ENCODE measurements around the gene SERGEF.

GRCh38 chr11:17810746-17811145, 202.1 kb downstream of the SERGEF start:
- no peak for TF ChIP-seq POLR2AphosphoS5 (IDR thresholded peaks at IDR 0.05; ENCODE audit: low read depth, low read length)
- TF ChIP-seq SPI1 (IDR thresholded peaks at IDR 0.05; ENCODE audit: low read depth, low read length), result no peak
- TF ChIP-seq POLR2A (IDR thresholded peaks at IDR 0.05; ENCODE audit: low read depth, low read length), result no peak
- no peak for TF ChIP-seq TAF1 (IDR thresholded peaks at IDR 0.05; ENCODE audit: low read depth, low read length)
- no peak for TF ChIP-seq PAX5 (IDR thresholded peaks at IDR 0.05; ENCODE audit: insufficient read depth, low read length, severe bottlenecking)
- no peak for TF ChIP-seq POU2F2 (IDR thresholded peaks at IDR 0.05; ENCODE audit: low read depth, low read length)
